ENCODE data around the gene PACSIN2. TPM values are rescaled to one million over a fixed set of nuclear protein-coding genes. Genes with fewer than 3 reads are reported as not detected.
"Not testable (repeated sequence)": the region's sequence is repeated elsewhere in the genome, so short reads cannot be mapped to it uniquely, and the experiment has no call there.

PACSIN2 gene
- total RNA-seq, 6 experiments from 2014 or later, result 69.8 to 97.3 (median 76.2) TPM

GRCh38 chr22:42962295-42963230 lies 52.4 kb downstream of the PACSIN2 start:
- Mint-ChIP-seq H3K4me3 (no peak overlapping the region), H3K9me3 (no peaks in the 10 kb centered on the region), H3K27ac (peak overlapping the region; percentile 61), H3K4me1 (ENCODE audit: low read depth) (peaks cover 70% of the 10 kb centered on the region), H3K27me3 (ENCODE audit: insufficient read depth) (no peaks in the 10 kb centered on the region; the same call in 1 of the 2 replicates), H3K36me3 (ENCODE audit: low read depth) (peaks cover 34% of the 10 kb centered on the region)
- TF ChIP-seq CTCF (IDR thresholded peaks at IDR 0.05), result no peak
- no peak for DNase-seq

- peaks cover 70% of the 10 kb centered on the region for H3K4me1 Mint-ChIP-seq (ENCODE audit: low read depth)
- peak overlapping the region; percentile 61 for H3K27ac Mint-ChIP-seq
- no peak for TF ChIP-seq CTCF (IDR thresholded peaks at IDR 0.05)
- H3K27me3 Mint-ChIP-seq (ENCODE audit: insufficient read depth), result no peaks in the 10 kb centered on the region; the same call in 1 of the 2 replicates
- H3K36me3 Mint-ChIP-seq (ENCODE audit: low read depth), result peaks cover 32% of the 10 kb centered on the region
- H3K9me3 Mint-ChIP-seq, result no peaks in the 10 kb centered on the region
- no peak overlapping the region for H3K4me3 Mint-ChIP-seq
- no peak for DNase-seq
Observed at GRCh38 chr22:42961810-42962209, 53.1 kb downstream of the PACSIN2 start.

DNA sequence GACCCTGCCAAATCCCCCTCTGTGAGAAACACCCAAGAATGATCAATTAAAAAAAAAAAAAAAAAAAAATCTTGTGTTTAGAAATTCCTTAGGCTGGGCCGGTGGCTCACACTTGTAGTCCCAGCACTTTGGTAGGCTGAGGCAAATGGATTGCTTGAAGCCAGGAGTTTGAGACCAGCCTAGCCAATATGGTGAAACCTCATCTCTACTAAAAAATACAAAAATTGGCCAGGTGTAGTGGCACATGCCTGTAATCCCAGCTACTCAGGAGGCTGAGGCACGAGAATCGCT lies 53.6 kb downstream of the PACSIN2 start:
- not testable (repeated sequence) for DNase-seq; H3K9me3 Mint-ChIP-seq; H3K27me3 Mint-ChIP-seq (ENCODE audit: insufficient read depth); H3K4me3 Mint-ChIP-seq
- peaks cover 31% of the 10 kb centered on the region for H3K36me3 Mint-ChIP-seq (ENCODE audit: low read depth)
- peak overlapping the region; percentile 61; the same call in 1 of the 2 replicates for H3K27ac Mint-ChIP-seq
- H3K4me1 Mint-ChIP-seq (ENCODE audit: low read depth), result peaks cover 74% of the 10 kb centered on the region

- Mint-ChIP-seq H3K9me3 (no peaks in the 10 kb centered on the region), H3K4me3 (no peak overlapping the region), H3K27me3 (ENCODE audit: insufficient read depth) (no peaks in the 10 kb centered on the region; the same call in 1 of the 2 replicates), H3K27ac (peak overlapping the region; percentile 80), H3K4me1 (ENCODE audit: low read depth) (peaks cover 80% of the 10 kb centered on the region), H3K36me3 (ENCODE audit: low read depth) (peaks cover 36% of the 10 kb centered on the region)
- TF ChIP-seq CTCF (IDR thresholded peaks at IDR 0.05), result no peak
- no peak for DNase-seq
Observed at GRCh38 chr22:42960531-42961399, 54.2 kb downstream of the PACSIN2 start.

- no peak for TF ChIP-seq CTCF (IDR thresholded peaks at IDR 0.05)
- H3K4me3 Mint-ChIP-seq, result peak overlapping the region; percentile 54; the same call in 1 of the 2 replicates
- H3K27ac Mint-ChIP-seq, result peak overlapping the region; percentile 80
- peaks cover 76% of the 10 kb centered on the region for H3K4me1 Mint-ChIP-seq (ENCODE audit: low read depth)
- H3K9me3 Mint-ChIP-seq, result no peaks in the 10 kb centered on the region
- peaks cover under 1% of the 10 kb centered on the region; the same call in 1 of the 2 replicates for H3K27me3 Mint-ChIP-seq (ENCODE audit: insufficient read depth)
- H3K36me3 Mint-ChIP-seq (ENCODE audit: low read depth), result peaks cover 39% of the 10 kb centered on the region
- peak; percentile 40 for DNase-seq
Observed at GRCh38 chr22:42959576-42960509, 55.1 kb downstream of the PACSIN2 start.
